Measurements from ENCODE around the gene HNRNPL. TPM values are rescaled to one million over a fixed set of nuclear protein-coding genes. Genes with fewer than 3 reads are reported as not detected.
"Not testable (repeated sequence)": the region's sequence is repeated elsewhere in the genome, so short reads cannot be mapped to it uniquely, and the experiment has no call there.

The HNRNPL gene
- total RNA-seq, 2 experiments from 2014 or later, result 509 to 553 TPM

GRCh38 chr19:38821230-38821825 is 28.5 kb downstream of the HNRNPL start:
- DNase-seq; H3K4me3 Mint-ChIP-seq; H3K27ac Mint-ChIP-seq; ATAC-seq; H3K4me1 Mint-ChIP-seq (ENCODE audit: low read depth); CTCF ChIA-PET; H3K27me3 Mint-ChIP-seq (ENCODE audit: low read depth); H3K9me3 Mint-ChIP-seq (ENCODE audit: insufficient read depth): not testable (repeated sequence)
- H3K36me3 Mint-ChIP-seq (ENCODE audit: low read depth), result peaks cover 52% of the 10 kb centered on the region
- POLR2A ChIA-PET, result interaction anchor here (1.6 kb wide), 1 partner anchor 87 kb away, joined by 3 read pairs; no protein-coding TSS in a partner anchor

DNA sequence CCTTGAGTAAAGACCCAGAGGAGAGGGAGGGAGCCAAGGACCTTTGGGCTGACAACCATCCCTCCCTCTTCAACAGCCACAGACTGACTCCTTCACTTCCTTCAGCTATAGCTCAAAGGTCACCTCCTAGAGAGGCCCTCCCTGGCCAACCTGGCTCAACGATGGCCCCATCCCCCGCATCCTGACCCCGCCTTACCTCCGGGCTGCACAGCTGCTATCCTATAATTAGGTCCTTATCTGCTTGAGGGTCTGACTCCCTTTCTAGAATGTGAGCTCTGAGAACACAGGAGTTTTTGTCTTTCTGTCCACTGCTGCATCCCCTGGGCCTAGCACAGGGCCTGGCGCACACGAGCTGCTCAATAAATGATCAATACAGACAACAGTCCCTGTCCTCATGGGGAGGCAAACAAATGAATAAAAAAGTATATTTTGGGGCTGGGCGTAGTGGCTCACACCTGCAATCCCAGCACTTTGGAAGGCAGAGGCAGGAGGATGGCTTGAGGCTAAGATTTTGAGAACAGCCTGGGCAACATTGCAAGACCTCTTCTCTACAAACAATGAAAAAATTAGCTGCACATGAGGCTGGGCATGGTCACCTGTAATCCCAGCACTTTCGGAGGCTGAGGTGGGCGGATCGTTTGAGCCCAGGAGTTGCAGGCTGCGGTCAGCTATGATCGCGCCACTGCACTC is 30.4 kb downstream of the HNRNPL start:
- Mint-ChIP-seq H3K4me3 (no peak overlapping the region), H3K36me3 (ENCODE audit: low read depth) (peaks cover 54% of the 10 kb centered on the region), H3K9me3 (ENCODE audit: insufficient read depth) (no peaks in the 10 kb centered on the region), H3K4me1 (ENCODE audit: low read depth) (peaks cover 3% of the 10 kb centered on the region), H3K27me3 (ENCODE audit: low read depth) (no peaks in the 10 kb centered on the region), H3K27ac (no peak overlapping the region)
- DNase-seq (no peak), ATAC-seq (no peak)
- ChIA-PET CTCF (no interaction called here), POLR2A (interaction anchor here (1.6 kb wide), 1 partner anchor 85 kb away, joined by 3 read pairs; no protein-coding TSS in a partner anchor)

GRCh38 chr19:38817081-38817480 is 32.7 kb downstream of the HNRNPL start:
- POLR2A ChIA-PET, result no interaction called here
- DNase-seq, result no peak
- no peaks in the 10 kb centered on the region for H3K9me3 Mint-ChIP-seq (ENCODE audit: insufficient read depth)
- peaks cover 31% of the 10 kb centered on the region for H3K36me3 Mint-ChIP-seq (ENCODE audit: low read depth)
- H3K27me3 Mint-ChIP-seq (ENCODE audit: low read depth), result no peaks in the 10 kb centered on the region
- H3K4me3 Mint-ChIP-seq, result no peak overlapping the region
- no peak overlapping the region for H3K27ac Mint-ChIP-seq
- H3K4me1 Mint-ChIP-seq (ENCODE audit: low read depth), result no peaks in the 10 kb centered on the region
- CTCF ChIA-PET, result no interaction called here
- no peak for ATAC-seq

DNA sequence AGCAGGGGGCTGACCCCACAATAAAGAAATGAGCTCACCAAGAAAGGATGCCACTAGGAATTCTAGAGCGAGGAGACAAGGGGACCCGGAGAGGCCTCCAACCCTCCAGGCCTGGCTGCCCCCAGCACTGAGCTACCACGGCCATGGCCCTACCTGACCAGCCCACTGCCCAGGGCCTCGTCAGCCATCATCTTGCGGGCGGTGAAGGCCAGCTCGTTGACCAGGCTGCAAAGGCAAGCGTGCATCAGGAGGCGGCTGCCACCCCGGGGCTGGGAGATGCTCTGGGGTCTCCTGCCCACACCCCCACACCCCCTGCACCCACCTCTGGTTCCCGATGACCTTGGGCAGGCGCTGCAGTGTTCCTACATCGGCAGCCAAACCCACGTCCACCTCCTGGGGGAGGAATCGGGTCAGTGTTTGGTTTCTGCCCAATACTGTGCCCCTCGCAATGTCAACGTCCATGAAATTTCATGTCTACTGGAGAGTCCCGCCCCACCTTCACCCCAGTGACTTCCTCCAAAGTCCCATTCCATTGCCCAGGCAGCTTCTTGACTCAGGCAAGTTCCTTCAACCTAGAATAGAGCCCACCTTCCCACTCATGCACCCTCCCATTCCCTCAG is 33.5 kb downstream of the HNRNPL start:
- H3K36me3 Mint-ChIP-seq (ENCODE audit: low read depth), result peaks cover 27% of the 10 kb centered on the region
- POLR2A ChIA-PET, result interaction anchor here (1.0 kb wide), 1 partner anchor 10 kb away, joined by 3 read pairs; no protein-coding TSS in a partner anchor
- CTCF ChIA-PET, result no interaction called here
- ATAC-seq, result no peak
- no peaks in the 10 kb centered on the region for H3K27me3 Mint-ChIP-seq (ENCODE audit: low read depth)
- no peak overlapping the region for H3K4me3 Mint-ChIP-seq
- no peak for DNase-seq
- no peaks in the 10 kb centered on the region for H3K4me1 Mint-ChIP-seq (ENCODE audit: low read depth)
- H3K27ac Mint-ChIP-seq, result peak overlapping the region; percentile 9
- H3K9me3 Mint-ChIP-seq (ENCODE audit: insufficient read depth), result no peaks in the 10 kb centered on the region

GRCh38 chr19:38815059-38816001 is 34.5 kb downstream of the HNRNPL start:
- no peak overlapping the region for H3K27ac Mint-ChIP-seq
- no peaks in the 10 kb centered on the region for H3K4me1 Mint-ChIP-seq (ENCODE audit: low read depth)
- ChIA-PET CTCF (interaction anchor here (1.2 kb wide), 1 partner anchor 64 kb away, joined by 3 read pairs; no protein-coding TSS in a partner anchor), POLR2A (interaction anchor here (1.0 kb wide), 1 partner anchor 11 kb away, joined by 3 read pairs; no protein-coding TSS in a partner anchor)
- no peaks in the 10 kb centered on the region for H3K9me3 Mint-ChIP-seq (ENCODE audit: insufficient read depth)
- no peak overlapping the region for H3K4me3 Mint-ChIP-seq
- DNase-seq (no peak), ATAC-seq (no peak)
- H3K36me3 Mint-ChIP-seq (ENCODE audit: low read depth), result peaks cover 22% of the 10 kb centered on the region
- H3K27me3 Mint-ChIP-seq (ENCODE audit: low read depth), result no peaks in the 10 kb centered on the region

- peaks cover 20% of the 10 kb centered on the region for H3K36me3 Mint-ChIP-seq (ENCODE audit: low read depth)
- H3K4me1 Mint-ChIP-seq (ENCODE audit: low read depth); H3K27me3 Mint-ChIP-seq (ENCODE audit: low read depth); H3K9me3 Mint-ChIP-seq (ENCODE audit: insufficient read depth); H3K27ac Mint-ChIP-seq; DNase-seq; H3K4me3 Mint-ChIP-seq; ATAC-seq; POLR2A ChIA-PET: not testable (repeated sequence)
- CTCF ChIA-PET, result interaction anchor here (1.2 kb wide), 1 partner anchor 65 kb away, joined by 3 read pairs; no protein-coding TSS in a partner anchor
These were observed 35.9 kb downstream of the HNRNPL start for GRCh38 chr19:38813932-38814331.

DNA sequence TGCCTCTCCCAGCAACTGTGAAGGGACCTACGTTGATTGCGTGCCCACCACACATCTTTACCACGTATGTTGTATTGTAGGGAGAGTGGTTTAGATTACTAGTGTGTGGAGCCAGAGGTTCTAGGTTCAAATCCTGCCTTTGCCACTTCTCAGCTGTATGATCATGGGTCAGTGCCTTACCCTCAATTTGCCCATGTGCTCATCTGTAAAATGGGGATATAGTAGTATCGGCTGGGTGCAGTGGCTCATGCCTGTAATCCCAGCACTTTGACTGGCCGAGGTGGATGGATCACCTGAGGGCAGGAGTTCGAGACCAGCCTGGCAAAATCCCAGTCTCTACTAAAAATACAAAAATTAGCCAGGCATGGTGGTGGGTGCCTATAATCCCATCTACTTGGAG is 36.5 kb downstream of the HNRNPL start:
- peaks cover 20% of the 10 kb centered on the region for H3K36me3 Mint-ChIP-seq (ENCODE audit: low read depth)
- CTCF ChIA-PET, result no interaction called here
- no peak overlapping the region for H3K4me3 Mint-ChIP-seq
- no peaks in the 10 kb centered on the region for H3K4me1 Mint-ChIP-seq (ENCODE audit: low read depth)
- H3K27me3 Mint-ChIP-seq (ENCODE audit: low read depth), result no peaks in the 10 kb centered on the region
- POLR2A ChIA-PET, result no interaction called here
- ATAC-seq (no peak), DNase-seq (no peak)
- no peak overlapping the region for H3K27ac Mint-ChIP-seq
- H3K9me3 Mint-ChIP-seq (ENCODE audit: insufficient read depth), result no peaks in the 10 kb centered on the region

GRCh38 chr19:38812841-38813320 is 36.9 kb downstream of the HNRNPL start, which contains the start of gene LGALS4:
TSS of gene LGALS4 (minus strand) at chr19:38812945. CDS start at chr19:38812886, 59 bp downstream.
- ATAC-seq, result no peak
- Mint-ChIP-seq H3K9me3 (ENCODE audit: insufficient read depth) (no peaks in the 10 kb centered on the region), H3K4me1 (ENCODE audit: low read depth) (no peaks in the 10 kb centered on the region), H3K27ac (no peak within 1 kb of the TSS), H3K4me3 (no peak within 1 kb of the TSS), H3K36me3 (ENCODE audit: low read depth) (peaks cover 18% of the 10 kb centered on the region), H3K27me3 (ENCODE audit: low read depth) (no peaks in the 10 kb centered on the region)
- ChIA-PET POLR2A (interaction anchor here (0.6 kb wide), 1 partner anchor 584 kb away, joined by 4 read pairs; no protein-coding TSS in a partner anchor), CTCF (no interaction called here)
- DNase-seq, result no peak

DNA sequence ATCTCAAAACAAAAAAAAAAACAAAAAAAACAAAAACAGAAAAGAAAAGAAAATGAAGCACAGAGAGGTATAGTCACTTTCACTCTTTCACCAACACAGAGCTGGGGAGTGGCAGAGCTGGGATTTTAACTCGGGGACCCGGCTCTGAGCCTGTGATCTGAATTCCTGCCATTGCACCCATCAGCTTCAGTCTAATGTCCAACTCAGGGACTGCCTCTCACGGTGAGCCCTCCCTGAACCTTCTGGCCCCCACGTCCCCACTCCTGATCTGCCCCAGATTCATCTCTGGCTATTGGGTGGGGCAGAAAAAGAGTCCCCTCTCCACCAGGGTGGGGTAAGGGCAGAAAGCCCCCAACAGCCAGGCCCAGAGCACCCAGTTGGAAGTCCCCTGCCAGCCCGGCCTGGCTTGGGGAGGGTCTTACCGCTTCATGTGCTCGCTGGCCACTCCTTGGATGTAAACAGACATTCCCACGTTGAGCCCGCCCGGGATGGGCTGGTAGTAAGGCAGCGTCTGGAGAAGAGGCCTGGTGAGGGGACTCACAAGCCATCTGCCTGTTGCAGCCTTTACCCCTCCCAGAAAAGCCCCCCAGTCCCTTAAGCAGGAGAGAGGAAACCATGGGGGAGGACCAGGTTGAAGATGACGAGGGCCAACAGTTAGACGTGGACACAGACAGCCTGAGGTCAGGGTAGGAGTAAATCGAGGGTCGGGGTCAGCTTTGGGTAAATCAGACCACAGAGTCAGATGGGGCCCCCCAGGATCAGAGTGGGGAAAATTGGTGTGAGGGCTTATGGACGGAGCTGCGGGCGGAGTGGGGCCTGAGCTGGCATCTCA is 37.6 kb downstream of the HNRNPL start:
- Mint-ChIP-seq H3K27me3 (ENCODE audit: low read depth) (no peaks in the 10 kb centered on the region), H3K27ac (no peak overlapping the region), H3K9me3 (ENCODE audit: insufficient read depth) (no peaks in the 10 kb centered on the region), H3K4me1 (ENCODE audit: low read depth) (no peaks in the 10 kb centered on the region), H3K36me3 (ENCODE audit: low read depth) (peaks cover 17% of the 10 kb centered on the region), H3K4me3 (no peak overlapping the region)
- CTCF ChIA-PET, result no interaction called here
- no peak for ATAC-seq
- no peak for DNase-seq
- POLR2A ChIA-PET, result interaction anchor here (0.5 to 0.6 kb wide), 2 partner anchors 230 to 585 kb away, joined by 3 to 4 read pairs; no protein-coding TSS in a partner anchor

- Mint-ChIP-seq H3K4me1 (ENCODE audit: low read depth) (peaks cover 7% of the 10 kb centered on the region), H3K27me3 (ENCODE audit: low read depth) (no peaks in the 10 kb centered on the region), H3K4me3 (no peak overlapping the region), H3K9me3 (ENCODE audit: insufficient read depth) (no peaks in the 10 kb centered on the region), H3K27ac (no peak overlapping the region), H3K36me3 (ENCODE audit: low read depth) (peaks cover 2% of the 10 kb centered on the region)
- DNase-seq, result no peak
- ChIA-PET CTCF (interaction anchor here (0.6 kb wide), 1 partner anchor 984 kb away, joined by 3 read pairs; no protein-coding TSS in a partner anchor), POLR2A (no interaction called here)
- no peak for ATAC-seq
These were observed 40.1 kb downstream of the HNRNPL start for GRCh38 chr19:38809592-38810252.
